HG03025 (cell line): ENCODE results near the gene STX8.
"Not testable (repeated sequence)": the region's sequence is repeated elsewhere in the genome, so short reads cannot be mapped to it uniquely, and the experiment has no call there.

Source experiments
- ATAC-seq: cut with Tn5 transposase; IDR thresholded peaks from one replicate; pipeline ENCODE4 v1.9.1; 2021; ENCODE audit warnings: mild to moderate bottlenecking, moderate library complexity; ENCODE audit not compliant: unreplicated experiment, low FRiP score

The STX8 gene

DNA sequence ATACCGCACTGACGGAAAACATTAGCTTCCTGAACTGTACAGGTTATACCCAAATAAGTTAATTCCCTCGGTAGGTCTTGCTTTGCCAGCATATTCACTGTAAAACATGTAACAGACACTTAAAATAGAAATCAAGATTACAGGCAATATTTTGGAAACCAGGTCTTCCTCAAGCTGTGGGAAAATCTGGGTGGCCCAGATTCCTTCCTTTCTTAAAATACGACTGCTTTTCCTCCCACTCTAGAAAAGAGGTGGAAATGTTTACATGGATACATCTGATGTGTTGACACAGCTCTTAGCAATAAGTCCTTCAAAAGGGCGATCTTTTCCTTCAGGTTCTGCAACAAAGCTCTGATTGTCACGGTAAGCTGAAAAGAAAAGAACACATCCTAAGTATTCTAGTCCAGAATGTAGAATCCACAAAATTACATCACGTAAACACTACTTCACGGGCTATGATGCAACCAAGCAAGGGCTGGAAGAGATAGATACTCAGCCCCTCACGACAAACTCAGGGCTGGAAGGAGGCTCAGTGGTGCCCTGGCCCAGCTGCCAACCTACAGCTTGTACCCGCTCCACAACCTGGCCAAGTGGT lies 18.4 kb downstream of the STX8 start:
- no peak for ATAC-seq

GRCh38 chr17:9554715-9555114 lies 20.9 kb downstream of the STX8 start:
- not testable (repeated sequence) for ATAC-seq

- no peak for ATAC-seq
Measured at GRCh38 chr17:9553596-9553995, 22.0 kb downstream of the STX8 start.

DNA sequence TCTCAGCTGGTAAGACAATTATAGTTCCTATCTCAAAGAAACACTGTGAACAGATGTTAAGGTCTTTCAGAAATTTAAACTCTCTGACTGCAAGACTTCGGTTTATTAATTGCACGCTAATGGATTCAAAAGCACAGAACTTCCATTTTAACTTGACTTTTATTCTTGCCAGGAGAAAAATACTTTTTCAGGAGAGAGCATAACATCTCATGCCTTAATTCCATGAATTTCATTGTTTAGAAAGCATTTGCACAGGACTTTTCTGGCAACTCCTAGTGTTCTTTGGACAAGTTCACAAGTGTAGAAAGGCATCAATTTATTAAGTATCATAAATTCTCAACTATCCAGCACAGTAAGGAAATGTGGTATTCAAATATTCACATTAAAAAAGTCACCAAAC lies 22.4 kb downstream of the STX8 start:
- no peak for ATAC-seq

GRCh38 chr17:9549215-9549614 lies 26.4 kb downstream of the STX8 start:
- no peak for ATAC-seq

- ATAC-seq = no peak
Measured at GRCh38 chr17:9544221-9544620, 31.4 kb downstream of the STX8 start.

GRCh38 chr17:9541718-9542117 lies 33.9 kb downstream of the STX8 start:
- no peak for ATAC-seq

DNA sequence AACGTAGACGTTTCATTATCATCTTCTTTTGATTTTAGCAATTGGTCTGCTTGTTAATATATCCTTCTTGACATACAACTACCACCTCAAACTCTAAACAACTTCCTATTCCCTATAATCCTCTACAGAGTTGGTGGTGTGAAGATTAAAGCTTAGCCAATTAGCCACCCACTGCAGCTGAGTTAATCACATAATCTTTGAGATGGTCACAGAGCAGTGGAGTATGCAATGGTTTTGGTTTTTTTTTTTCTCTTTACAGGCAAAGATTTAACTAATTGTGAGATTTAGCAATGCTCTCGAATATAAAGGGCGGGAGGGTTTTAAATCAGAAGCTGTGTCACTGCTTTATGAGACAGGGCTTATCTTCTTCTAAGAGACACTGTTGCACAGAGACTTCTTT lies 37.0 kb downstream of the STX8 start:
- no peak for ATAC-seq

GRCh38 chr17:9537177-9537776 lies 38.3 kb downstream of the STX8 start:
- no peak for ATAC-seq

DNA sequence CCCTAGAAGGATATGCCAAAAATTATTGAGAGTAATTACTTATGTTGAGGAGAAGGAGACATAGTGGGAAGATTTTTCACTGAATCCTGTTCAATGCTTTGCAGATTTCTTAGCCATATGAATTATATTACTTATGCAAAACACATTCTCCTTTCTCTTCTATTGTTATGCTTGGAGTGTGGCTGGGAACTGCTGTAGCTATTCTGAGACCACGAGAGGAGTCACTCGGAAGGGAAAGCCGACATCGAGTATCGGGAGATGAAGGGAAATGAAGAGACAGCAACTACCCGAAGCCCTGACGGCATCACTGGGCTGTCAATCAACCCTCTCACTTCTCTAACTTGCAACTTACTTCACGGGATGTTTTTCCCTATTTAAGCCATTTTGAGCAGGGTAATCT lies 39.6 kb downstream of the STX8 start:
- ATAC-seq = no peak

DNA sequence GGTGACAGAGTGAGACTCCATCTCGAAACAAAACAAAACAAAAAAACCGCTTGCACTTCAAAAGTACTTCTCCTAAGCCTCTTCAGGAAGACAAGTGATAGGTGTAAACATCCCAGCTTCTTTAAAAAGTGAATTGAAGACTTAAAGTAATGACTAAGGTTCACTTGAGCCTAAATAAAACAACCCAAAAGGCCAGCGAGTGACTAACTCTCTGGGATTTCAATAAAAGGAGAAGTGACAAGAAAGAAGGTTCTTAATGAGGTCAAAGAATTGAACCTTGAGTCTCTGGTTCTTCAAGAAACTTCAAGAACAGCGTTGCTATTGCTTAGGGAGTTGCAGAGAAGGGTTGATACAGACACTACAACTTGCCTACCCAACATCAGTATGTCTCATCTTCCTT lies 42.2 kb downstream of the STX8 start:
- ATAC-seq = no peak

GRCh38 chr17:9532715-9533114 lies 42.9 kb downstream of the STX8 start:
- no peak for ATAC-seq

GRCh38 chr17:9531034-9531433 lies 44.6 kb downstream of the STX8 start:
- ATAC-seq = no peak

- no peak for ATAC-seq
Measured at GRCh38 chr17:9529033-9529700, 46.5 kb downstream of the STX8 start.

GRCh38 chr17:9527788-9528187 lies 47.8 kb downstream of the STX8 start:
- no peak for ATAC-seq

GRCh38 chr17:9522074-9522473 lies 53.5 kb downstream of the STX8 start:
- no peak for ATAC-seq

GRCh38 chr17:9521062-9521461 lies 54.6 kb downstream of the STX8 start:
- no peak for ATAC-seq

GRCh38 chr17:9520649-9521048 lies 55.0 kb downstream of the STX8 start:
- ATAC-seq = no peak

- ATAC-seq = no peak
Measured at GRCh38 chr17:9519583-9520272, 55.9 kb downstream of the STX8 start.

GRCh38 chr17:9517396-9517795 lies 58.2 kb downstream of the STX8 start:
- ATAC-seq = no peak

- ATAC-seq = no peak
Measured at GRCh38 chr17:9513266-9513665, 62.4 kb downstream of the STX8 start.
